HG03103 (cell line): ENCODE data around the gene GATB.

Source experiments
- ATAC-seq: cut with Tn5 transposase; IDR thresholded peaks from one replicate; pipeline ENCODE4 v1.9.1; 2021; ENCODE audit warnings: low read depth; ENCODE audit not compliant: unreplicated experiment

GATB gene

GRCh38 chr4:151624626-151625565 lies 135.9 kb downstream of the GATB start:
- ATAC-seq, result no peak
